Uterus (tissue), 4 donors: ENCODE results near the gene DGUOK. TPM values are rescaled to one million over a fixed set of nuclear protein-coding genes. Genes with fewer than 3 reads are reported as not detected.
"Not testable (repeated sequence)": the region's sequence is repeated elsewhere in the genome, so short reads cannot be mapped to it uniquely, and the experiment has no call there.

Experiments used
- DNase-seq, 2 donors: peaks; one replicate each; pipeline ENCODE4 v3.0.0-alpha.2; 2019 to 2020
- H3K27ac ChIP-seq, 2 donors: fragments of 200-600 bp; sonication (generic); 1 replicate in 1 of 2; 2 replicates in 1 of 2; pipeline ENCODE4 v1.5.1; 2016 to 2018
- H3K27me3 ChIP-seq, 2 donors: fragments of 200-600 bp; sonication (generic); one replicate each; pipeline ENCODE4 v1.5.1; 2018 to 2019; ENCODE audit warnings: control low read depth in 1 of 2
- H3K36me3 ChIP-seq, 2 donors: fragments of 200-600 bp; sonication (generic); one replicate each; pipeline ENCODE4 v1.5.1; 2019; ENCODE audit warnings: control low read depth in 1 of 2
- H3K4me1 ChIP-seq, 2 donors: fragments of 200-600 bp; sonication (generic); one replicate each; pipeline ENCODE4 v1.5.1; 2018 to 2019; ENCODE audit warnings: control low read depth in 1 of 2
- H3K4me3 ChIP-seq, 2 donors: fragments of 200-600 bp; sonication (generic); 1 replicate in 1 of 2; 2 replicates in 1 of 2; pipeline ENCODE4 v1.5.1; 2018 to 2019; ENCODE audit warnings: mild to moderate bottlenecking in 1 of 2
- H3K9me3 ChIP-seq, 2 donors: fragments of 200-600 bp; sonication (generic); one replicate each; pipeline ENCODE4 v1.5.1; 2019; ENCODE audit warnings: control low read depth in 1 of 2
- CTCF ChIP-seq, 4 experiments: fragments of 200-600 bp in 2 of 4; fragments of 450-650 bp in 2 of 4; sonication (generic) in 2 of 4; IDR thresholded peaks; one replicate each; pipeline ENCODE4 v1.5.1; 2016 to 2019; ENCODE audit warnings: antibody characterized with exemption in 4 of 4, mild to moderate bottlenecking in 2 of 4, moderate library complexity in 1 of 4
- POLR2A ChIP-seq, 2 donors: fragments of 450-650 bp; IDR thresholded peaks; one replicate each; pipeline ENCODE4 v1.6.1; 2016; ENCODE audit warnings: antibody characterized with exemption in 2 of 2, mild to moderate bottlenecking in 1 of 2, moderate library complexity in 1 of 2
- intact Hi-C: fragments of 100-400 bp; cut with DNase I; formaldehyde crosslinking; loops from one replicate; pipeline ENCODE4 v1.15.1; 2023; ENCODE audit warnings: low total_unique reads
- total RNA-seq, 4 donors: library from RNA; depleted of rRNA in 3 of 4; stranded (reverse); fragments of >200 nt in 3 of 4; gene quantifications; one replicate each; pipeline versions ENCODE4 v1.1.0 to v1.2.4, GENCODE V29; 2014 to 2023
- donor health status: DM: yes; HTN: yes; CAD: no.

The DGUOK gene
- total RNA-seq, result 100 to 1,000 TPM in 1 of 4 donors, 10 to 100 TPM in 3; 43.6 to 128 (median 58.6) TPM

DNA sequence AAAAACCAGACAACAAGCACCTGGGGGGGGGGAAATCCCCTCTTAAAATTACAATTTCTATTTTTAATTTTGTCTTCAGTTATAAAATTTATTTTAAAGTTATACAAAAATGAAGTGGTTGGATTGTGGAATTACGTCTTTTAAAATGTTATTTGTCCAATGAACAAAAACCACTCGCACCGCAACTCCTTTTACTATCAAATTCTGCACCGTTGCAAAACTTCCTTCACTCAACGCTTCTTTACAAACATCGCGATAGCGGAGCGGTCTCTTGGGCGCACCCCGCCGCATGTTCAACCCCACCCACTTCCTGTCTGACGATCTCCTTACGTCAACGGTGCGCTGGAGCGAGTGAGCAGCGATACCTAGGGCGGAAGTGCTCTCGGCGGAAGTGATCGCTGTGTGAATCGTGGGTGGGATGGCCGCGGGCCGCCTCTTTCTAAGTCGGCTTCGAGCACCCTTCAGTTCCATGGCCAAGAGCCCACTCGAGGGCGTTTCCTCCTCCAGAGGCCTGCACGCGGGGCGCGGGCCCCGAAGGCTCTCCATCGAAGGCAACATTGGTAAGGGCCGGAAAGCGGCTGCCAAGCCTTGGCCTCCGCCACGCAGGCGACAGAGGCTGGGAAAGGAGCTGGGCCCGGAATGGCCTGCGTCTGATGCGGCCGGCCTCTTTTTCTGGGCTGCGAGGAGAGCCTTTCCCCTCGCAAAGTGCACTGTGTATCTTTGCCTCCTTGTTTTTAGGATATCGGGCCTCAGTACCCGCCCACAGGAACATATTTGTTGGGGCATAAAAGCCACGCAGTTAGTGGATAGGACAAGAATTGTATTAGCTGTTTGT, at the start of gene DGUOK:
TSS of gene DGUOK (plus strand) at position 388 of the 835 bp plus-strand sequence. CDS start at position 419, 31 bp downstream.
- intact Hi-C loops, result no loop called here
- Histone ChIP-seq H3K9me3 (no peaks in the 10 kb centered on the region), H3K36me3 (no peaks in the 10 kb centered on the region), H3K27ac (peak within 1 kb of the TSS; percentile 93 to 97), H3K4me3 (peak within 1 kb of the TSS; percentile 87 to 93), H3K27me3 (no peaks in the 10 kb centered on the region), H3K4me1 (peaks cover 0 to 13% of the 10 kb centered on the region in 2 donors)
- peak; percentile 97 to 99 for DNase-seq
- TF ChIP-seq CTCF (IDR thresholded peaks at IDR 0.05), result peak in 1 of 4 experiments; percentile 27
- TF ChIP-seq POLR2A (IDR thresholded peaks at IDR 0.05), result peak; percentile 93 to 94

DNA sequence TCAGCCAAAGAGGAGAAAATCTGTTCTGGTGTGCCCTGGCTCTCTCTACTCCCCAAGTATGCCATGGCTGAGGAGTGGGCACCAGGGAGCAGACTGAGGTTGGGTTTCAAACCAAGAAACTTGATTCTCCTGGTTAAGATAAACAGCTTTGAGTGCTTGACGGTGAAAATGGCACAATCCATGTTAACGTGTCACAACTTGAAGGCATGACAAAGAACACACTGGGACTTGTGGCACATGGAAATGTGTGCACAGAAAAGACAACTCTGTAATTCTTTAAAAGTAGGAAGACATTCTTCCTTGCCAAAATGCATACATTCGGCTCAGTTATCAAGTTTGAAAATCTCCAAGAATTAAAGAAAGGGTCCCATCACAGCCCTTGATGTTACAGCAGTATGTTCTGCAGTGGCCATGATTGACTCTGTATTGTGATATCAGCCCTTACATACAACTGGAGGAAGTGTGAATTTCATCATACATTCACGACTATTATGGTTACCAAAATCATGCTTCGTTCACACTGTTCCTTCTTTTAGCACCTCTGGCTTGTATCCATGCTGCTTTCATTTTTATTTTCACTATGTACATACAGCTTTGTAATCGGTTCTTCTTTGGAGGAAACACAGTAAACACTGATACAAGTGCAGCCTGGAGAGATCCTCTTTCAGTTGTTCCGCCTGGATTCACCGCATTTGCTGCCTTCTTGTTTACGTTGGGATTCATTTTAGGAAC, 49.4 kb upstream of the DGUOK start:
- TF ChIP-seq POLR2A (IDR thresholded peaks at IDR 0.05) (no peak), CTCF (IDR thresholded peaks at IDR 0.05) (no peak)
- no peaks in the 10 kb centered on the region for H3K36me3 ChIP-seq
- H3K27ac ChIP-seq, result no peak overlapping the region
- H3K9me3 ChIP-seq, result no peaks in the 10 kb centered on the region
- no peaks in the 10 kb centered on the region for H3K4me1 ChIP-seq
- H3K4me3 ChIP-seq, result no peak overlapping the region
- no peak for DNase-seq
- no peaks in the 10 kb centered on the region for H3K27me3 ChIP-seq
- intact Hi-C loops, result no loop called here

GRCh38 chr2:73877984-73878383, 48.7 kb upstream of the DGUOK start:
- H3K36me3 ChIP-seq, H3K27ac ChIP-seq, intact Hi-C loops, H3K4me1 ChIP-seq, DNase-seq, H3K9me3 ChIP-seq, H3K4me3 ChIP-seq, H3K27me3 ChIP-seq: not testable (repeated sequence)

GRCh38 chr2:73885406-73885805, 41.3 kb upstream of the DGUOK start:
- Histone ChIP-seq H3K4me3 (no peak overlapping the region), H3K36me3 (no peaks in the 10 kb centered on the region), H3K27me3 (no peaks in the 10 kb centered on the region), H3K9me3 (no peaks in the 10 kb centered on the region), H3K27ac (no peak overlapping the region), H3K4me1 (peaks cover 0 to 8% of the 10 kb centered on the region in 2 donors)
- intact Hi-C loops, result no loop called here
- DNase-seq, result no peak
- no peak for TF ChIP-seq POLR2A (IDR thresholded peaks at IDR 0.05)
- no peak for TF ChIP-seq CTCF (IDR thresholded peaks at IDR 0.05)

- H3K36me3 ChIP-seq, result no peaks in the 10 kb centered on the region
- peaks cover 0 to 8% of the 10 kb centered on the region in 2 donors for H3K4me1 ChIP-seq
- no peak overlapping the region for H3K27ac ChIP-seq
- DNase-seq, result no peak
- H3K27me3 ChIP-seq, result no peaks in the 10 kb centered on the region
- TF ChIP-seq CTCF (IDR thresholded peaks at IDR 0.05), result no peak
- TF ChIP-seq POLR2A (IDR thresholded peaks at IDR 0.05), result no peak
- no peaks in the 10 kb centered on the region for H3K9me3 ChIP-seq
- no peak overlapping the region for H3K4me3 ChIP-seq
- intact Hi-C loops, result no loop called here
Observed at GRCh38 chr2:73886357-73886756, 40.3 kb upstream of the DGUOK start.

GRCh38 chr2:73887596-73888353, 38.9 kb upstream of the DGUOK start:
- not testable (repeated sequence) for H3K4me1 ChIP-seq

More at GRCh38 chr2:73887596-73888353, 38.9 kb upstream of the DGUOK start:
- peak overlapping the region in 1 of 2 donors; percentile 93 for H3K27ac ChIP-seq
- H3K36me3 ChIP-seq, H3K9me3 ChIP-seq, intact Hi-C loops, DNase-seq, H3K27me3 ChIP-seq, H3K4me3 ChIP-seq: not testable (repeated sequence)
